ENCODE results near the gene ZBTB3.
A peak's percentile ranks its signal among the peaks of the same experiment; 100 is the strongest.
"Not testable (repeated sequence)": the region's sequence is repeated elsewhere in the genome, so short reads cannot be mapped to it uniquely, and the experiment has no call there.

ZBTB3 gene

DNA sequence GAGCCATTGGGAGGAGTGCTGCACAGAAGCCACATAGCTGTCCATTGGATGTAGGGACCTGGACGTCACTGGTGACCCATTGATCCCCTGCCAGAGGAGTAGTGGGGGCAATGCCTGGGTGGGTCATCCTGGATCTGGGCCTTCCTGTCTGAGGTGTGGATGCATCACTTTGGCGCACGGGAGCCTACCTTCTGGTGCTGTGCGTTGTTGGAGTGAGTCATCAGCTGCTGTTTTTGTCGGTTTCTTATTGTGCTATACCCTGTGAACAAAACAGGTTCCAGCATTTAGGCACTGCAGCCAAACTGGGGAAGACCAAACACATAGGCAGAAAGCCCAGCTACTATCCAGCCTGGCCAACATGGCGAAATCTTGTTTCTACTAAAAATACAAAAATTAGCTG, 20.4 kb upstream of the ZBTB3 start:
- H3K36me3 Mint-ChIP-seq (ENCODE audit: low read depth) = peaks cover 35% of the 10 kb centered on the region

DNA sequence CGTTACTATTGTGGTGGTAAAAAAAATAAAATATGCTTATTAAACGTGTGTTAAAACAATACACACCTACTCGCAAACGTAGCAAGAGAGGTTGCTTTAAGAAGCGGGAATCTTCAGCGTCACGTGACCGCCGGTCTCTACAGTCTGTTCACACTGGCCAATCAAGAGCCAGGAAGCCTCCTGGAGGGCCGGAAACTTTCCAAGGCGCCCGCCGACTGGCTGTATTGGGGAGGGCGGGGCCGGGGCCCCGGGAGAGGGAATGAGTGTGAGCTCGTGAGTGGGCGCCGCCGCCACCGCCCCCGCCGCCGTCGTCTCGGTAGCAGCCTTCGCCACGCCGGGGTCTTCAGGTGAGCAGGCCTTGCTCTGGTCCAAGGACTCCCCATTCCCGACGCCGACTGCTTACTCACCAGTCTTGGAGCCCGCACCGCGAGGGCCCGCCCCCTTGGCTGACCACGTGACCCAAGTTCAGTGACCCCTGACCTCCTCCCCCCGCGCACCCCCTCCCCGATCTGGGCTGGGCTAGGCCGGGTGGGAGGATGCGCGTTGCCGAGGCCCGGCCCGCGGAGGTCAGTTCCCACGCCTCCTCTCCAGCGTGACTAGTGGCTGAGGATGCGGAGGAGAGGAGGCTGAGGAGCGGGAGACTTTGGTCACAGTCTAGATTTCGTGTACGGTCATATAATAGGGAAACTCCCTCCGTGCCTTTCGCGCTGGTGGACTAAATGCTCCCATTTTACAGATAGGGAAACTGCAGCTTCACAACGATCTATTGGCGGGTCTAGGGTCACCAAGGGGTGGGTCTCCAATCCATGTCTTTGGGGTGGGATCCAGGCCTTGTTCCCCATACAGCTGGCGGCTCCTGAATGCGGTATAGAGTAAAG, 17.4 kb upstream of the ZBTB3 start, which contains the start of gene TAF6L:
Gene TAF6L, plus strand, starts transcription at position 253 of the 878 bp plus-strand sequence. CDS start 4,388 bp downstream, outside the sequence.
- TF ChIP-seq, protein P1, sequence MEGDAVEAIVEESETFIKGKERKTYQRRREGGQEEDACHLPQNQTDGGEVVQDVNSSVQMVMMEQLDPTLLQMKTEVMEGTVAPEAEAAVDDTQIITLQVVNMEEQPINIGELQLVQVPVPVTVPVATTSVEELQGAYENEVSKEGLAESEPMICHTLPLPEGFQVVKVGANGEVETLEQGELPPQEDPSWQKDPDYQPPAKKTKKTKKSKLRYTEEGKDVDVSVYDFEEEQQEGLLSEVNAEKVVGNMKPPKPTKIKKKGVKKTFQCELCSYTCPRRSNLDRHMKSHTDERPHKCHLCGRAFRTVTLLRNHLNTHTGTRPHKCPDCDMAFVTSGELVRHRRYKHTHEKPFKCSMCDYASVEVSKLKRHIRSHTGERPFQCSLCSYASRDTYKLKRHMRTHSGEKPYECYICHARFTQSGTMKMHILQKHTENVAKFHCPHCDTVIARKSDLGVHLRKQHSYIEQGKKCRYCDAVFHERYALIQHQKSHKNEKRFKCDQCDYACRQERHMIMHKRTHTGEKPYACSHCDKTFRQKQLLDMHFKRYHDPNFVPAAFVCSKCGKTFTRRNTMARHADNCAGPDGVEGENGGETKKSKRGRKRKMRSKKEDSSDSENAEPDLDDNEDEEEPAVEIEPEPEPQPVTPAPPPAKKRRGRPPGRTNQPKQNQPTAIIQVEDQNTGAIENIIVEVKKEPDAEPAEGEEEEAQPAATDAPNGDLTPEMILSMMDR (IDR thresholded peaks at IDR 0.05; ENCODE audit: unreplicated experiment in 3 of 3) = no peak
- H3K27me3 Mint-ChIP-seq (ENCODE audit: low read depth) = peaks cover 3% of the 10 kb centered on the region
- H3K27ac Mint-ChIP-seq = peak within 1 kb of the TSS; percentile 99

More for the DNA sequence above, 20.4 kb upstream of the ZBTB3 start:
- Mint-ChIP-seq H3K9me3 (no peaks in the 10 kb centered on the region), H3K27me3 (ENCODE audit: low read depth) (peaks cover 3% of the 10 kb centered on the region), H3K4me3 (peak overlapping the region in 2 of 3 experiments; percentile 53 to 58), H3K27ac (no peak overlapping the region), H3K4me1 (peaks cover 16% of the 10 kb centered on the region)
- TF ChIP-seq, protein P1 (IDR thresholded peaks at IDR 0.05; ENCODE audit: unreplicated experiment in 3 of 3) = no peak

DNA sequence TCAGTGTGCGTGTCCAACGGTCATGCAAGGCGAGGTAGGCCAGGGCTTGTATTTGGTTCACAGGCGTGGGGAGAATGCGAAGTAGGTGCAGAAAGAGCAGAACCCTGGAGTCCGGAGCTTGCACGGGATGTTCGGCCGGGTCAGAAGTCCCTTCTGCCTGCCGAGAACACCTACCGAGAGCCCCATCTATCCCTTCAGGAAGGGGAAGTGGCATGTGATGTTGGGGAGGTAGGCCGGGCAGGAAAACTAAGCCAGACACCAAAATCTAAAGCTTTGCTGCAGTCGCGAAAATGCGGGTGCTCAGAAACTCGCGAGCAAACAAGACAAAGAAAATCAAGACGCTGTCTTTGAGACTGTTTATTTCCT, 16.8 kb upstream of the ZBTB3 start:
- Mint-ChIP-seq H3K36me3 (ENCODE audit: low read depth) (peaks cover 24% of the 10 kb centered on the region), H3K4me1 (peaks cover 16% of the 10 kb centered on the region), H3K27ac (peak overlapping the region; percentile 99), H3K4me3 (peak overlapping the region; percentile 88 to 95 (median 94)), H3K27me3 (ENCODE audit: low read depth) (peaks cover 3% of the 10 kb centered on the region), H3K9me3 (no peaks in the 10 kb centered on the region)
- TF ChIP-seq, protein P1 (IDR thresholded peaks at IDR 0.05; ENCODE audit: unreplicated experiment in 3 of 3) = no peak

More for the DNA sequence above, 17.4 kb upstream of the ZBTB3 start, which contains the start of gene TAF6L:
- peaks cover 25% of the 10 kb centered on the region for H3K36me3 Mint-ChIP-seq (ENCODE audit: low read depth)
- peaks cover 16% of the 10 kb centered on the region for H3K4me1 Mint-ChIP-seq
- H3K4me3 Mint-ChIP-seq = peak within 1 kb of the TSS; percentile 88 to 95 (median 94)
- no peaks in the 10 kb centered on the region for H3K9me3 Mint-ChIP-seq

DNA sequence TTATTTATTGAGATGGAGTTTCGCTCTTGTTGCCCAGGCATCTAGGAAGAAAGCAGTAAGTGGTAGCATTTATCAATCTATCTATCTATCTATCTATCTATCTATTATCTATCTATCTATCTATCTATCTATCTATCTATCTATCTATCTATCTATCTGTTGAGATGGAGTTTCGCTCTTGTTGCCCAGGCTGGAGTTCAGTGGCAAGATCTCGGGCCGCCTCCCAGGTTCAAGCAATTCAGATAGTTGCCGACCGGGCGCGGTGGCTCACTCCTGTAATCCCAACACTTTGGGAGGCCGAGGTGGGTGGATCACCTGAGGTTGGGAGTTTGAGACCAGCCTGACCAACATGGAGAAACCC, 6.9 kb upstream of the ZBTB3 start:
- peak overlapping the region; percentile 90 to 97 (median 95) for H3K27ac Mint-ChIP-seq
- H3K9me3 Mint-ChIP-seq; H3K27me3 Mint-ChIP-seq (ENCODE audit: low read depth): not testable (repeated sequence)
- peaks cover 17% of the 10 kb centered on the region for H3K4me1 Mint-ChIP-seq
- H3K4me3 Mint-ChIP-seq = peak overlapping the region; percentile 97 to 99 (median 98)
- peaks cover 15% of the 10 kb centered on the region for H3K36me3 Mint-ChIP-seq (ENCODE audit: low read depth)

DNA sequence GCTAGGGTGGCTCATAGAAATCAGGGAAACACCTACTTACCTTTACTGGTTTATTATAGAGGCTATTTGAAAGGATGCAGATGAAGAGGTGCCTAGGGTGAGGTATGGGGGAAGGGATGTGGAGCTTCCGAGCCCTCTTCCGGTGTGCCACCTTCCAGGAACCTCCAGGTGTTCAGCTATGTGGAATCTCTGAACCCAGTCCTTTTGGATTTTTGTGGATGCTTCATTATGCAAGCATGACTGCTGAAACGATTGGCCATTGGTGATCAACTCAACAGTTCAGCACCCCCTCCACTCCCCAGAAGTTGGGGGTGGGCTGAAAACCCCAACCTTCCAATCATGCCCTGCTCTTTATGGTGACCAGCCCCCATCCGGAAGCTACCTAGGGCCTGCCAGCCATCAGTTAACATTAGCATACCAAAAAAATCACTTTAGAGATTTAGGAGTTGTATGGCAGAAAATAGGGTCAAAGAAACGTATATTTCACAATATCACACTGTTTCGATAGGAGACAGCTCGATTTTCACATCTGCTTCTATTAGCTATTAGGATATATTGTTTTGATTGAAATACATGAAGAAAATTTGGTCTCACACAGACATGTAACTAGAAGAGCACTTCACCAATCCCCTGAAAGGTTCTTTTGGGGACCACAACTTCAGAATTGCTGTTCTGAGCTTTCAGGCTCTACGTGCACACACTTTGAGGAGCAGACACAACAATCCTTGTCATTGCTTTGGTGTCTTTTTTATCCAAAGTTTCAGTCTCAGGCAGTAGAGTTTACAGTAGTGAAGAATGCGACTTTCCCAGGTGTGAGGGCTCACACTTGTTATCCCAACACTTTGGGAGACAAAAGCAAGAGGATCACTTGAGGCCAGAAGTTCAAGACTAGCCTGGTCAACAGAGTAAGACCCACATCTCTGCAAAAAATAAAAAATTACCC, 4.2 kb upstream of the ZBTB3 start:
- Mint-ChIP-seq H3K36me3 (ENCODE audit: low read depth) (peaks cover 14% of the 10 kb centered on the region), H3K27me3 (ENCODE audit: low read depth) (no peaks in the 10 kb centered on the region), H3K27ac (peak overlapping the region in 1 of 3 experiments; percentile 55), H3K4me3 (peak overlapping the region in 2 of 3 experiments; percentile 15 to 28), H3K9me3 (no peaks in the 10 kb centered on the region), H3K4me1 (peaks cover 27% of the 10 kb centered on the region)
- TF ChIP-seq, protein P1 (IDR thresholded peaks at IDR 0.05; ENCODE audit: unreplicated experiment in 3 of 3) = no peak
